ENCODE measurements around the gene ZNF581. TPM values are rescaled to one million over a fixed set of nuclear protein-coding genes. Genes with fewer than 3 reads are reported as not detected.
A peak's percentile ranks its signal among the peaks of the same experiment; 100 is the strongest.

ZNF581 gene
- total and polyA plus RNA-seq, 11 donors: 4.7 to 12.7 (median 7.2) TPM

DNA sequence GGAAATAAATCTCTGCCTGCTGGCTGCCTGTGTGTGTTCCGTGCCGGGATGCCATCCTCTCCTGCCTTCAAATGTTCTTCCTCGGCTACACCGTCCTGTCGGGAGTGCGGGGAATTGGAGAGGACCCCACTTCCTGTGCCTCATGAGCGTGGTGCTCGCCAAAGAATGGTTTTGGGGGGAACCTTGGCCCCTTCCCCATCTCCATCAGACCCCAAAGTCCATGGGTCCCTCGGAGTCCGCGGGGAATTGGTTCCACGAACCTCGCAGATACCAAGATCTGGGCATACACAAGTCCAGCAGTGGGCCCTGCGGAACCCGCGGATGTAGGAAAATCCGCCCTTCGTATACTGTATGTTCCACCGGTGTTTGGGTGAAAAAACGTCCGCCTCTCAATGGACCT, 40.3 kb upstream of the ZNF581 start:
- H3K27ac ChIP-seq: no peak overlapping the region
- intact Hi-C loops (cut with DNase I): loop anchor here in 1 of 10 donors (10.0 kb wide), 2 partner anchors 318 to 458 kb away; partner anchors contain the start of genes BRSK1, HSPBP1 and TNNT1
- H3K9me3 ChIP-seq: no peaks in the 10 kb centered on the region
- WGBS, 4 donors: 89 to 92% (median 90%) methylated on average over 13 to 21 of the region's 21 CpGs
- DNase-seq (no peak), ATAC-seq (no peak)
- peaks cover 4 to 46% (median 32%) of the 10 kb centered on the region in 12 donors for H3K4me1 ChIP-seq
- no peaks in the 10 kb centered on the region for H3K27me3 ChIP-seq
- H3K4me3 ChIP-seq: no peak overlapping the region
- TF ChIP-seq, protein P1, sequence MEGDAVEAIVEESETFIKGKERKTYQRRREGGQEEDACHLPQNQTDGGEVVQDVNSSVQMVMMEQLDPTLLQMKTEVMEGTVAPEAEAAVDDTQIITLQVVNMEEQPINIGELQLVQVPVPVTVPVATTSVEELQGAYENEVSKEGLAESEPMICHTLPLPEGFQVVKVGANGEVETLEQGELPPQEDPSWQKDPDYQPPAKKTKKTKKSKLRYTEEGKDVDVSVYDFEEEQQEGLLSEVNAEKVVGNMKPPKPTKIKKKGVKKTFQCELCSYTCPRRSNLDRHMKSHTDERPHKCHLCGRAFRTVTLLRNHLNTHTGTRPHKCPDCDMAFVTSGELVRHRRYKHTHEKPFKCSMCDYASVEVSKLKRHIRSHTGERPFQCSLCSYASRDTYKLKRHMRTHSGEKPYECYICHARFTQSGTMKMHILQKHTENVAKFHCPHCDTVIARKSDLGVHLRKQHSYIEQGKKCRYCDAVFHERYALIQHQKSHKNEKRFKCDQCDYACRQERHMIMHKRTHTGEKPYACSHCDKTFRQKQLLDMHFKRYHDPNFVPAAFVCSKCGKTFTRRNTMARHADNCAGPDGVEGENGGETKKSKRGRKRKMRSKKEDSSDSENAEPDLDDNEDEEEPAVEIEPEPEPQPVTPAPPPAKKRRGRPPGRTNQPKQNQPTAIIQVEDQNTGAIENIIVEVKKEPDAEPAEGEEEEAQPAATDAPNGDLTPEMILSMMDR (IDR thresholded peaks at IDR 0.05): no peak
- TF ChIP-seq POLR2A (IDR thresholded peaks at IDR 0.05): no peak
- H3K36me3 ChIP-seq: peaks cover 0 to 13% (median 0%) of the 10 kb centered on the region in 9 donors

GRCh38 chr19:55603581-55604292, 39.7 kb upstream of the ZNF581 start:
- intact Hi-C loops (cut with DNase I): loop anchor here in 3 of 10 donors (2.0 to 10.0 kb wide), 4 partner anchors 29 to 459 kb away; partner anchors contain the start of genes BRSK1 (in 1 of the 3), HSPBP1 (in 1 of the 3) and TNNT1 (in 1 of the 3)
- Histone ChIP-seq H3K27ac (peak overlapping the region in 8 of 12 donors; percentile 90 to 98 (median 97)), H3K27me3 (no peaks in the 10 kb centered on the region), H3K4me1 (peaks cover 4 to 43% (median 31%) of the 10 kb centered on the region in 12 donors), H3K9me3 (no peaks in the 10 kb centered on the region), H3K4me3 (peak overlapping the region in 4 of 12 donors; percentile 75 to 95 (median 78)), H3K36me3 (peaks cover 0 to 13% (median 0%) of the 10 kb centered on the region in 9 donors)
- TF ChIP-seq, protein P1 (IDR thresholded peaks at IDR 0.05): no peak
- no peak for TF ChIP-seq POLR2A (IDR thresholded peaks at IDR 0.05)
- ATAC-seq: no peak
- DNase-seq: no peak
- 74 to 82% (median 78%) methylated on average over 22 of the region's 22 CpGs for WGBS, 4 donors

GRCh38 chr19:55605207-55605636, 38.2 kb upstream of the ZNF581 start:
- Histone ChIP-seq H3K27me3 (no peaks in the 10 kb centered on the region), H3K27ac (peak overlapping the region; percentile 90 to 98 (median 96)), H3K36me3 (peaks cover 0 to 24% (median 10%) of the 10 kb centered on the region in 9 donors), H3K4me3 (peak overlapping the region; percentile 72 to 96 (median 83)), H3K4me1 (peaks cover 4 to 46% (median 31%) of the 10 kb centered on the region in 12 donors), H3K9me3 (no peaks in the 10 kb centered on the region)
- intact Hi-C loops (cut with DNase I): loop anchor here in 6 of 10 donors (2.0 to 10.0 kb wide), 5 partner anchors 28 to 460 kb away; partner anchors contain the start of genes BRSK1 (in 1 of the 6), HSPBP1 (in 1 of the 6) and TNNT1 (in 1 of the 6)
- peak; percentile 84 to 92 (median 86) for ATAC-seq
- peak; percentile 98 to 99 (median 99) for DNase-seq
- WGBS, 4 donors: 0% methylated on average over 25 to 43 of the region's 43 CpGs
- peak in 1 of 2 donors; percentile 53 for TF ChIP-seq POLR2A (IDR thresholded peaks at IDR 0.05)
- TF ChIP-seq, protein P1 (IDR thresholded peaks at IDR 0.05): no peak

All from heart left ventricle (tissue), 16 donors.